Subcutaneous adipose tissue (tissue), 4 donors: Measurements from ENCODE around the gene PTPRH. TPM values are rescaled to one million over a fixed set of nuclear protein-coding genes. Genes with fewer than 3 reads are reported as not detected.

Source experiments
- CTCF ChIP-seq: fragments of 450-650 bp; IDR thresholded peaks from one replicate; pipeline ENCODE4 v1.5.1; 2016; ENCODE audit warnings: low read depth, mild to moderate bottlenecking, control low read depth, antibody characterized with exemption, moderate library complexity
- total RNA-seq, 4 donors: library from RNA; depleted of rRNA; stranded (reverse); fragments of >200 nt; gene quantifications; one replicate each; pipeline ENCODE4 v1.1.0, GENCODE V29; 2016

The PTPRH gene
- total RNA-seq, 4 donors from 2014 or later = 0.19 to 2.9 (median 1.3) TPM

- no peak for TF ChIP-seq CTCF
These were observed 22.9 kb upstream of the PTPRH start for GRCh38 chr19:55232286-55232602.

- no peak for TF ChIP-seq CTCF
These were observed 22.3 kb upstream of the PTPRH start for GRCh38 chr19:55231391-55232285.

GRCh38 chr19:55230780-55231179 lies 21.5 kb upstream of the PTPRH start:
- TF ChIP-seq CTCF = no peak

GRCh38 chr19:55230329-55230728 lies 21.0 kb upstream of the PTPRH start:
- no peak for TF ChIP-seq CTCF

GRCh38 chr19:55229789-55230182 lies 20.5 kb upstream of the PTPRH start:
- no peak for TF ChIP-seq CTCF

- no peak for TF ChIP-seq CTCF
These were observed 20.0 kb upstream of the PTPRH start for GRCh38 chr19:55229145-55229788.

- TF ChIP-seq CTCF = no peak
These were observed 19.2 kb upstream of the PTPRH start, which contains the start of gene TMEM86B for GRCh38 chr19:55228403-55229031. TMEM86B (minus strand) TSS chr19:55228763; CDS start chr19:55228741, 22 bp downstream.
